Cardiac muscle cell (in vitro differentiated cells and primary cell): ENCODE data around the gene PAQR7. TPM values are rescaled to one million over a fixed set of nuclear protein-coding genes. Genes with fewer than 3 reads are reported as not detected.
A peak's percentile ranks its signal among the peaks of the same experiment; 100 is the strongest.

Source experiments
- DNase-seq, 2 donors: peaks; one replicate each; pipeline versions ENCODE4 v3.0.0 to v3.0.0-alpha.2; 2010 to 2017; ENCODE audit warnings: low read depth in 1 of 2, low spot score in 1 of 2
- H3K27ac ChIP-seq: fragments of 200-600 bp; sonication (generic); 2 replicates; pipeline ENCODE4 v1.5.1; 2016
- H3K27me3 ChIP-seq: fragments of 200-600 bp; sonication (generic); 2 replicates; pipeline ENCODE4 v1.6.0; 2016; ENCODE audit warnings: control low read depth
- H3K36me3 ChIP-seq: fragments of 200-600 bp; sonication (generic); 2 replicates; pipeline ENCODE4 v1.5.1; 2016; ENCODE audit warnings: control low read depth
- H3K4me1 ChIP-seq: fragments of 200-600 bp; sonication (generic); 2 replicates; pipeline ENCODE4 v1.8.1; 2017; ENCODE audit warnings: low read depth, mild to moderate bottlenecking, mixed run types
- H3K4me3 ChIP-seq: fragments of 200-600 bp; sonication (generic); 2 replicates; pipeline ENCODE4 v1.5.1; 2016; ENCODE audit warnings: mild to moderate bottlenecking
- H3K9me3 ChIP-seq: fragments of 200-600 bp; sonication (generic); 2 replicates; pipeline ENCODE4 v1.5.1; 2017; ENCODE audit warnings: low read depth, mild to moderate bottlenecking, control low read depth
- polyA plus RNA-seq: library from polyadenylated mRNA; unstranded; fragments of >200 nt; fragmentation: Nextera tagmentation; extraction: Ambion mirVana; gene quantifications from 2 replicates; pipeline ENCODE4 v1.2.1, GENCODE V29; 2016
- total RNA-seq: library from RNA; depleted of rRNA; stranded (reverse); fragments of >200 nt; gene quantifications from 2 replicates; pipeline ENCODE4 v1.2.3, GENCODE V29; 2016
- TF ChIP-seq, protein P1 (sequence below): IDR thresholded peaks from 2 replicates; pipeline ENCODE4 v1.5.1; 2012; ENCODE audit warnings: low read depth, mild to moderate bottlenecking, low read length

PAQR7 gene, protein sequence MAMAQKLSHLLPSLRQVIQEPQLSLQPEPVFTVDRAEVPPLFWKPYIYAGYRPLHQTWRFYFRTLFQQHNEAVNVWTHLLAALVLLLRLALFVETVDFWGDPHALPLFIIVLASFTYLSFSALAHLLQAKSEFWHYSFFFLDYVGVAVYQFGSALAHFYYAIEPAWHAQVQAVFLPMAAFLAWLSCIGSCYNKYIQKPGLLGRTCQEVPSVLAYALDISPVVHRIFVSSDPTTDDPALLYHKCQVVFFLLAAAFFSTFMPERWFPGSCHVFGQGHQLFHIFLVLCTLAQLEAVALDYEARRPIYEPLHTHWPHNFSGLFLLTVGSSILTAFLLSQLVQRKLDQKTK
- total RNA-seq, result 10.7 and 12.5 TPM in 2 replicates
- polyA plus RNA-seq, result 2.1 and 3.1 TPM in 2 replicates

DNA sequence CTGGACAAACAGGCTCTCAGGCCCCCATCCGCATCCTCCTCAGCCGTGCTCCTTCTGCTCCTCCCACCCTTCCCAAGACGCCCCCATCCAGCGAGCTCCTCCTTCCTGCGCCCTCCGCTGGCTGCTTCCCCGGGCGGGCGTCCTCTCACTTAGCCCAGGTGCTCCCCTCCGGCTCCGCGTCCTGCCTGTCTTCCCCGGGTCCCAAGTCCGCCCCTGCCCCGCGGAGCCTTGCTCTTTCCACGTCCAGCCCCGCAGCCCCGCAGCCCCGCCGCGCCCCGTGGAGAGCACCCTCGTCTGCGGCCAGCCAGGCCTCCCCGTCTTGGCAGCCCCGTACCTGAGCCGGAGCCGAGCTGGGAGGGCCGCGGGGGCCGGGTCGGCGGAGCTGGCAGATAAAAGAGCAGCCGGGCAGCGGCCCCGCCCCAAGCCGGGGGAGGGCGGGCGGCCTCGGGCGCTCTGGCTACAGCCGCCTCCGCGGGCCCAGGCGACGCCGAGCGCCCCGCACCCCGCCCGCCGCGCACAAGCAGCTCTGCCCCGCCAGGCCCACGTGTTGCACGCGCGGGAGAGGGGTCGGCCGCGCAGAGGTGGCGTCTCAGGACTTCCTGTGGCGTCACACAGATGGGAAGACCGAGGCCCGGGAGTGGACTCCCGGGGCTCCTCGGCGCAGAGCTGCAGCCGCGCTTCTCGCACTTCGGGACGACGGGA, at the start of gene PAQR7:
Gene PAQR7 (minus strand): TSS at position 555 of the 702 bp plus-strand sequence. CDS start 11,869 bp downstream, outside the sequence.
- H3K27me3 ChIP-seq, result no peaks in the 10 kb centered on the region
- H3K4me1 ChIP-seq, result peaks cover 33% of the 10 kb centered on the region
- no peaks in the 10 kb centered on the region for H3K9me3 ChIP-seq
- peak within 1 kb of the TSS; percentile 93 for H3K27ac ChIP-seq
- H3K4me3 ChIP-seq, result peak within 1 kb of the TSS; percentile 45
- peak; percentile 82 to 84 for DNase-seq
- TF ChIP-seq, protein P1, sequence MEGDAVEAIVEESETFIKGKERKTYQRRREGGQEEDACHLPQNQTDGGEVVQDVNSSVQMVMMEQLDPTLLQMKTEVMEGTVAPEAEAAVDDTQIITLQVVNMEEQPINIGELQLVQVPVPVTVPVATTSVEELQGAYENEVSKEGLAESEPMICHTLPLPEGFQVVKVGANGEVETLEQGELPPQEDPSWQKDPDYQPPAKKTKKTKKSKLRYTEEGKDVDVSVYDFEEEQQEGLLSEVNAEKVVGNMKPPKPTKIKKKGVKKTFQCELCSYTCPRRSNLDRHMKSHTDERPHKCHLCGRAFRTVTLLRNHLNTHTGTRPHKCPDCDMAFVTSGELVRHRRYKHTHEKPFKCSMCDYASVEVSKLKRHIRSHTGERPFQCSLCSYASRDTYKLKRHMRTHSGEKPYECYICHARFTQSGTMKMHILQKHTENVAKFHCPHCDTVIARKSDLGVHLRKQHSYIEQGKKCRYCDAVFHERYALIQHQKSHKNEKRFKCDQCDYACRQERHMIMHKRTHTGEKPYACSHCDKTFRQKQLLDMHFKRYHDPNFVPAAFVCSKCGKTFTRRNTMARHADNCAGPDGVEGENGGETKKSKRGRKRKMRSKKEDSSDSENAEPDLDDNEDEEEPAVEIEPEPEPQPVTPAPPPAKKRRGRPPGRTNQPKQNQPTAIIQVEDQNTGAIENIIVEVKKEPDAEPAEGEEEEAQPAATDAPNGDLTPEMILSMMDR, result no peak
- no peaks in the 10 kb centered on the region for H3K36me3 ChIP-seq

DNA sequence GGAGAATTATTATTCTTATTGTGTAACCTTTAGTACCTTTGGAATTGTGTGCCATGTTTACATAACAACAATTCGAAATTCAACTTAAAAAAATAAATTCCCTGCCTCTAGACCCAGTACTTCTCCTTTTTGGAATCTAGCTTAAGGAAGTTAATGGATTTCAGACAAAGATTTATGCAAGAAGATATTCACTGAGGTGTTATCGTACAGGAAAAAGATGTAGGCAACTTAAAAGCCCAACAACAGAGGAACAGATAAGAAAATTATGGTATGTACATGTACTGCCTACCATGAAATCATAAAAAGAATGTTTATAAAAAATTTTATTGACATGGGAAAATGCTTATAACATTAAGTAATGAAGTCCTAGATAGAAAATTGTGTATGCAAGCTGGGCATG, 48.9 kb upstream of the PAQR7 start:
- H3K27me3 ChIP-seq, result no peaks in the 10 kb centered on the region

DNA sequence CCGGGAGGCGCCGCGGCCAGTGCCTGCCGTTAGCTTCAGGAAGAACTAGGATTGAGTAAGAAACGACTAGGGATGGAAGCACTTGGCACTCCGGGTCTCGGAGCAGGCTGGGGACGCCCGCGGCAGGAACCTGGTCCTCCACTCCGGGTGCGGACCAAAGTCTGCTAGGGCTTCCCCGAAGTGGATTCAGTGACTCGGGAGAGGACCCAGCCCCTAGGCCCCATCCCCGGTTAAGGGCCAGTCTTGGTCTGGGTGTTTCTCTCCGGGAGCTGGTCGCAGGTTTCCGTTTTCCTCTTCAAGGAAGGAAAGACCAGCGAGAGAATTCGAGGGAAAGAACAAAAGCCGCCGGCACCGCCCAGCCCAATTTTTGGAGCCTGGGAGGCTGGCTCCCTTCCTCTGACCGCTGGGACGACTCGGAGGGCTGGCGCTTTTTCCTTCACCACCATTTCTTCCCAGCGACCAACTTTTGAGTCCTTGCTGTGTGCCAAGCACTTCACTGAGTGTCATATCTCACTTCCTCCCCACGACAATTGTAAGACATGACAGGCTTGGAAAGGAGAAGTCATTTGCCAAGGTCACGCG, 47.6 kb upstream of the PAQR7 start:
- no peaks in the 10 kb centered on the region for H3K9me3 ChIP-seq
- no peaks in the 10 kb centered on the region for H3K27me3 ChIP-seq
- H3K4me3 ChIP-seq, result peak overlapping the region; percentile 36
- DNase-seq, result peak; percentile 23 to 29
- peak overlapping the region; percentile 32 for H3K27ac ChIP-seq
- no peaks in the 10 kb centered on the region for H3K36me3 ChIP-seq
- TF ChIP-seq, protein P1, result no peak
- H3K4me1 ChIP-seq, result peaks cover 18% of the 10 kb centered on the region

More for the DNA sequence above, 48.9 kb upstream of the PAQR7 start:
- DNase-seq, result no peak
- H3K4me3 ChIP-seq, result no peak overlapping the region
- TF ChIP-seq, protein P1, result no peak
- no peaks in the 10 kb centered on the region for H3K36me3 ChIP-seq
- no peak overlapping the region for H3K27ac ChIP-seq
- H3K4me1 ChIP-seq, result peaks cover 17% of the 10 kb centered on the region
- no peaks in the 10 kb centered on the region for H3K9me3 ChIP-seq

DNA sequence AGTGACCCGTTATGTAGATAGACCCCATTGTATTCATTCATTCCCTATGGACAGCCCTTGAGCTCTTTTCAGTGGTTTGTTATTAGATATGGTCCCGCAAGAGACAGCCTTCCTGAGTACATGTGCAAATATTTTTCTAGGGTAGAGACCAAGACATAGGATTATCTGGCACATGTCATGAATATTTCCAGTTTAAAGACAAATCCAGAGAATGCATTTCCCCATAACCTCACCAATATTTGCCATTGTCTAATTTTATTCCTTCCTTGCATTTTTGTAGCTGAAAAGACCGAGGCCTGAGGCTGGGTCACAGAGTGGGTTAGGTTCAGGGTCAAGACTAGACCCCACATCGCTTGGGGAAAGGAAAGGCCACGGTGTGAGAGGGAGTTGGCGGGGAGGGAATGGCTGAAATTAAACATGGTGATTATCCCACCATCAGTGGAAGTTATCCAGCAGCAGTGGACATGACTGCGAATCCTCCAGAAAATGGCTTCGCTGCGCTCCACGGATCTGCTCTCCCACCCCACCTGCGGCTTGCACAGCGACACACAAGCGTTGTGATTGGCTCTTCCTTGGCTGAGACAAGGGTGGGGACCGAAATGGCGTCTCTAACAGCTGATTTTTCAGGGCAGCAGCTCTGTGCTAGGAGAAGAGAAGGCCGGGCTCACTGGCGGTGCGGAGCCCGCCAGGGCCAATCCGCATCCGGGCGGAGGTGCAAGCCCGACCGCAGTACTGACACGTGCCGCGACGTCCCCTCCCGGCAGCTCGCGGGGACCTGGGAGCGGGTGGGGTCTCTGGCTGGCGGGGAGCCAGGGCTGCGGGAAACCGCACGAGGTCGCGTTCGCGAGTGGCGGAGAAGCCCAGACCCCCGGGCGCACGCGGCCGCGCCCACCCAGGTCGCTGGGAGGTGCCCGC, 46.8 kb upstream of the PAQR7 start:
- Histone ChIP-seq H3K4me1 (peaks cover 24% of the 10 kb centered on the region), H3K36me3 (no peaks in the 10 kb centered on the region), H3K27ac (peak overlapping the region; percentile 32), H3K27me3 (no peaks in the 10 kb centered on the region), H3K9me3 (no peaks in the 10 kb centered on the region), H3K4me3 (peak overlapping the region; percentile 36)
- TF ChIP-seq, protein P1, result no peak
- DNase-seq, result peak; percentile 27

DNA sequence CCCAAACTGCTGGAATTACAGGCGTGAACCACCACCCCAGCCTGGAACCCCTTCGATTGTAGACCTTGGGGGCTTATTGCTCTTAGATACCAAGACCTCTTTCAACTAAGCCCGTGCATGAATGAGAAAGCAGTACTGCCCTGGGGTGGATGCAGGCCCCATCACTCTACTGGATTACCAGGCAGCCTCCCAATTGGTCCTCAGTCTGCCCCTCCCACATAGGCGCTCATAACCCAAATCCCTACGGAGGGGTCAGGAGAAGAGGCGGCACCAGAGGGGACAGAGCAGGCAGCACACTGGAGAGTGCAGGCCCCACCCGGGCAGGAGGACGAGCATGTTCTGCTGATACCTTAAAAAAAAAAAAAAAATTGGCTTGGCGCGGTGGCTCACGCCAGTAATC, 43.1 kb upstream of the PAQR7 start:
- H3K27me3 ChIP-seq, result no peaks in the 10 kb centered on the region
- TF ChIP-seq, protein P1, result no peak
- no peak for DNase-seq

More for the DNA sequence above, 43.1 kb upstream of the PAQR7 start:
- no peaks in the 10 kb centered on the region for H3K36me3 ChIP-seq
- H3K9me3 ChIP-seq, result no peaks in the 10 kb centered on the region
- no peak overlapping the region for H3K27ac ChIP-seq
- no peak overlapping the region for H3K4me3 ChIP-seq
- H3K4me1 ChIP-seq, result peaks cover 20% of the 10 kb centered on the region
